ENCODE measurements around the gene PRKG2. TPM values are rescaled to one million over a fixed set of nuclear protein-coding genes. Genes with fewer than 3 reads are reported as not detected.
A peak's percentile ranks its signal among the peaks of the same experiment; 100 is the strongest.

PRKG2 gene
- total and polyA plus RNA-seq, 12 donors = 0.17 to 0.51 (median 0.20) TPM; not detected in 9

DNA sequence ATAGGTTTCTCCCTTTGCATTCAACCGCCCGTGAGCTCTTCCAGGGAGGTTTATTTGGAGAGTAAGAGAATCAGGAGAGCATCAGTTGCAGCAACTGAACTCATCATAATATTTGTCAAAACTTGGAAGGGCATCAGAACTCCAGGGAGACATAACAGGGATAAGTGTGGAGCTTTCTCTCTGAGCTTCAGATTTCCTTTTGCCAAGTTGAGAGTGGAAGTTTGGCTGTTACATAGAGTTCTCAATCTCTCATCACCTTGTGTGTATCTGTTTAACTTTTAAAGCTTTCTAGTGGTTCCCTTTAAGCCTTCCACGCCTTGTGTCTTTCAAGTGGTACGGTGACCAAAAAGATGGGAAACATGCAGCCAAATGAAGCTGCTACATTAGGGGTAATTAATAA, 165.7 kb downstream of the PRKG2 start:
- TF ChIP-seq CTCF (IDR thresholded peaks at IDR 0.05) = no peak
- peak in 6 of 8 donors; percentile 28 to 94 (median 70) for ATAC-seq
- no peak overlapping the region for H3K27ac ChIP-seq
- 29 to 48% methylated on average over 4 of the region's 4 CpGs for WGBS, 2 donors
- H3K9me3 ChIP-seq = no peaks in the 10 kb centered on the region
- H3K27me3 ChIP-seq = peaks cover 0 to 3% (median 0%) of the 10 kb centered on the region in 7 donors
- peaks cover 0 to 6% (median 0%) of the 10 kb centered on the region in 9 donors for H3K4me1 ChIP-seq
- H3K4me3 ChIP-seq = no peak overlapping the region
- DNase-seq = no peak
- no peaks in the 10 kb centered on the region for H3K36me3 ChIP-seq
- intact Hi-C loops (cut with DNase I) = loop anchor here in 1 of 10 donors (5.0 kb wide), 2 partner anchors 672 to 687 kb away; no protein-coding TSS in a partner anchor

GRCh38 chr4:81042578-81043365, 172.2 kb downstream of the PRKG2 start:
- intact Hi-C loops (cut with DNase I) = loop anchor here in 2 of 10 donors (5.0 kb wide), 1 partner anchor 680 kb away; no protein-coding TSS in a partner anchor
- DNase-seq (no peak), ATAC-seq (no peak)
- Histone ChIP-seq H3K27ac (no peak overlapping the region), H3K27me3 (peaks cover 0 to 17% (median 0%) of the 10 kb centered on the region in 7 donors), H3K4me3 (no peak overlapping the region), H3K36me3 (no peaks in the 10 kb centered on the region), H3K4me1 (no peaks in the 10 kb centered on the region), H3K9me3 (no peaks in the 10 kb centered on the region)
- no peak for TF ChIP-seq CTCF (IDR thresholded peaks at IDR 0.05)
- WGBS, 2 donors = 80 to 87% methylated on average over 5 of the region's 5 CpGs

- Histone ChIP-seq H3K4me3 (no peak overlapping the region), H3K27me3 (peaks cover 0 to 42% (median 6%) of the 10 kb centered on the region in 7 donors), H3K9me3 (no peaks in the 10 kb centered on the region), H3K4me1 (no peaks in the 10 kb centered on the region), H3K27ac (no peak overlapping the region), H3K36me3 (no peaks in the 10 kb centered on the region)
- no peak for DNase-seq
- intact Hi-C loops (cut with DNase I) = loop anchor here in 2 of 10 donors (5.0 kb wide), 1 partner anchor 678 kb away; no protein-coding TSS in a partner anchor
- 19 to 22% methylated on average over 4 of the region's 4 CpGs for WGBS, 2 donors
- TF ChIP-seq CTCF (IDR thresholded peaks at IDR 0.05) = peak in 7 of 9 donors; percentile 40 to 59 (median 53)
- no peak for ATAC-seq
Observed at GRCh38 chr4:81040012-81040659, 174.9 kb downstream of the PRKG2 start.

DNA sequence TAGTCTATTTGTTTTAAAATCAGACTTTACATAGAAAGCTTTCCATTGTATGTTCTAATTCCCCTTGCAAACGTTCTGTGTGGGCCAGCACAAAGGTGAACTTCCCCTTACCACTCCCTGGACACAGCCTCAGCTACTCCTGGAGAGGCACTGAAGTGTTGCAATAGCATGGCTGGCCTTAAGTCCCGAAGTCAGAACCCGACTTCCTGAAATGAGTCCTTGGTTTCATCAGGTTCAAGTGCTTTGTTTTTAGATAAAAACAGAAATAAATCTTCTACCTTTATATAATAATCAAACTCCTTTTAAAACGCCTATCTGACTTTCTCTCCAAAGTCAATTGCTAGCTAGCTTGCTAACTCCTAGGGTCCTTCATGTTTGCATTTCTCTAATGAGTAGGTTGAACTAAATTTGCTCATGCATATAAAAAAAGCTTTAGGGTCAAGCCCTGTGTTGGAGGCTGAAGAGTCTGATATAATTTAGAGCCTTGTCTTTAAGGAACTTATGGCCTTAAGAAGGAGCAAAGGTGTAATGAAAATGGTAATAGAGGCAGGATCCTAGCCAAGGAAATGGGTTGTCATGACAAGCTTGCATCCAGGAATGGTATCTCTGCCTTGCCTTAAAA, 175.6 kb downstream of the PRKG2 start:
- Histone ChIP-seq H3K27ac (no peak overlapping the region), H3K4me3 (no peak overlapping the region), H3K4me1 (no peaks in the 10 kb centered on the region), H3K9me3 (no peaks in the 10 kb centered on the region), H3K27me3 (peaks cover 0 to 45% (median 6%) of the 10 kb centered on the region in 7 donors), H3K36me3 (no peaks in the 10 kb centered on the region)
- no peak for TF ChIP-seq CTCF (IDR thresholded peaks at IDR 0.05)
- intact Hi-C loops (cut with DNase I) = loop anchor here in 1 of 10 donors (10.0 kb wide), 1 partner anchor 675 kb away; no protein-coding TSS in a partner anchor
- ATAC-seq (no peak), DNase-seq (no peak)
- 45 to 54% methylated on average over 4 of the region's 4 CpGs for WGBS, 2 donors
